Measurements from ENCODE around the gene CCDC150. TPM values are rescaled to one million over a fixed set of nuclear protein-coding genes. Genes with fewer than 3 reads are reported as not detected.
"Not testable (repeated sequence)": the region's sequence is repeated elsewhere in the genome, so short reads cannot be mapped to it uniquely, and the experiment has no call there.

Gene CCDC150
- total RNA-seq, 2 donors from 2014 or later = 0.50 to 7.6 TPM

- no peaks in the 10 kb centered on the region for H3K27me3 ChIP-seq (replicated peaks; ENCODE audit: insufficient read depth)
- H3K9me3 ChIP-seq = no peaks in the 10 kb centered on the region
- no peak overlapping the region for H3K4me3 ChIP-seq
- no peaks in the 10 kb centered on the region for H3K4me1 ChIP-seq (replicated peaks)
- WGBS = 89% methylated on average over 3 of the region's 3 CpGs
- intact Hi-C loops (cut with DNase I) = no loop called here
- TF ChIP-seq POLR2AphosphoS5 (IDR thresholded peaks at IDR 0.05) = no peak
- TF ChIP-seq, protein P1, sequence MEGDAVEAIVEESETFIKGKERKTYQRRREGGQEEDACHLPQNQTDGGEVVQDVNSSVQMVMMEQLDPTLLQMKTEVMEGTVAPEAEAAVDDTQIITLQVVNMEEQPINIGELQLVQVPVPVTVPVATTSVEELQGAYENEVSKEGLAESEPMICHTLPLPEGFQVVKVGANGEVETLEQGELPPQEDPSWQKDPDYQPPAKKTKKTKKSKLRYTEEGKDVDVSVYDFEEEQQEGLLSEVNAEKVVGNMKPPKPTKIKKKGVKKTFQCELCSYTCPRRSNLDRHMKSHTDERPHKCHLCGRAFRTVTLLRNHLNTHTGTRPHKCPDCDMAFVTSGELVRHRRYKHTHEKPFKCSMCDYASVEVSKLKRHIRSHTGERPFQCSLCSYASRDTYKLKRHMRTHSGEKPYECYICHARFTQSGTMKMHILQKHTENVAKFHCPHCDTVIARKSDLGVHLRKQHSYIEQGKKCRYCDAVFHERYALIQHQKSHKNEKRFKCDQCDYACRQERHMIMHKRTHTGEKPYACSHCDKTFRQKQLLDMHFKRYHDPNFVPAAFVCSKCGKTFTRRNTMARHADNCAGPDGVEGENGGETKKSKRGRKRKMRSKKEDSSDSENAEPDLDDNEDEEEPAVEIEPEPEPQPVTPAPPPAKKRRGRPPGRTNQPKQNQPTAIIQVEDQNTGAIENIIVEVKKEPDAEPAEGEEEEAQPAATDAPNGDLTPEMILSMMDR (IDR thresholded peaks at IDR 0.05) = no peak
- no peak overlapping the region for H3K27ac ChIP-seq
- no peak for DNase-seq (ENCODE audit: low spot score)
- no peaks in the 10 kb centered on the region for H3K36me3 ChIP-seq
These were observed 36.4 kb downstream of the CCDC150 start for GRCh38 chr2:196675963-196676362.

GRCh38 chr2:196677404-196677803, 37.9 kb downstream of the CCDC150 start:
- intact Hi-C loops (cut with DNase I) = no loop called here
- no peak for DNase-seq (ENCODE audit: low spot score)
- H3K4me3 ChIP-seq = no peak overlapping the region
- WGBS = 90% methylated on average over 5 of the region's 5 CpGs
- no peaks in the 10 kb centered on the region for H3K36me3 ChIP-seq
- TF ChIP-seq POLR2A (IDR thresholded peaks at IDR 0.05) = no peak
- no peak for TF ChIP-seq POLR2AphosphoS5 (IDR thresholded peaks at IDR 0.05)
- TF ChIP-seq, protein P1 (IDR thresholded peaks at IDR 0.05) = no peak
- no peaks in the 10 kb centered on the region for H3K27me3 ChIP-seq (replicated peaks; ENCODE audit: insufficient read depth)
- no peaks in the 10 kb centered on the region for H3K4me1 ChIP-seq (replicated peaks)
- H3K27ac ChIP-seq = no peak overlapping the region
- no peaks in the 10 kb centered on the region for H3K9me3 ChIP-seq

DNA sequence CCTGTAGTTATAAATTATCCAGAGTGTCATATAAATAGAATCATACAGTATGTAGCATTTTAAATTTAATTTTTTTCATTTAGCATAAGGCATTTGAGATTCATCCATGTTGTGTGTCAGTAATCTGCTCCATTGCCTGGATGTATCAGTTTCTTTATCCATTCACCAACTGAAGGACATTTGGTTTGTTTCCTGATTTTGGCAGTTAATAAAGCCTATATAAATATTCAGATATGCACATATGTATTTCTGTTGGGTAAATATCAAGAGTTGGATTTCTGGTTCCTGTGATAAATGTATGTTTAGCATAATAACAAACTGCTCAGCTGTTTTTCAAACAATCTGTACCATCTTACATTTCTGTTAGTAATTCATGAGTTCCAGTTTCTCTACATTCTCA, 39.9 kb downstream of the CCDC150 start:
- Histone ChIP-seq H3K27me3 (replicated peaks; ENCODE audit: insufficient read depth) (no peaks in the 10 kb centered on the region), H3K36me3 (no peaks in the 10 kb centered on the region), H3K4me3 (no peak overlapping the region), H3K9me3 (no peaks in the 10 kb centered on the region), H3K27ac (no peak overlapping the region), H3K4me1 (replicated peaks) (no peaks in the 10 kb centered on the region)
- intact Hi-C loops (cut with DNase I) = no loop called here
- TF ChIP-seq POLR2A (IDR thresholded peaks at IDR 0.05) (no peak), POLR2AphosphoS5 (IDR thresholded peaks at IDR 0.05) (no peak)
- DNase-seq (ENCODE audit: low spot score) = no peak

- H3K4me3 ChIP-seq = no peak overlapping the region
- H3K27ac ChIP-seq = no peak overlapping the region
- DNase-seq (ENCODE audit: low spot score) = no peak
- no peaks in the 10 kb centered on the region for H3K36me3 ChIP-seq
- H3K27me3 ChIP-seq (replicated peaks; ENCODE audit: insufficient read depth) = no peaks in the 10 kb centered on the region
- no peaks in the 10 kb centered on the region for H3K9me3 ChIP-seq
- WGBS = 95% methylated on average over 2 of the region's 2 CpGs
- TF ChIP-seq POLR2AphosphoS5 (IDR thresholded peaks at IDR 0.05) (no peak), POLR2A (IDR thresholded peaks at IDR 0.05) (no peak)
- TF ChIP-seq, protein P1 (IDR thresholded peaks at IDR 0.05) = no peak
- H3K4me1 ChIP-seq (replicated peaks) = no peaks in the 10 kb centered on the region
- intact Hi-C loops (cut with DNase I) = no loop called here
These were observed 42.0 kb downstream of the CCDC150 start for GRCh38 chr2:196681510-196681909.

DNA sequence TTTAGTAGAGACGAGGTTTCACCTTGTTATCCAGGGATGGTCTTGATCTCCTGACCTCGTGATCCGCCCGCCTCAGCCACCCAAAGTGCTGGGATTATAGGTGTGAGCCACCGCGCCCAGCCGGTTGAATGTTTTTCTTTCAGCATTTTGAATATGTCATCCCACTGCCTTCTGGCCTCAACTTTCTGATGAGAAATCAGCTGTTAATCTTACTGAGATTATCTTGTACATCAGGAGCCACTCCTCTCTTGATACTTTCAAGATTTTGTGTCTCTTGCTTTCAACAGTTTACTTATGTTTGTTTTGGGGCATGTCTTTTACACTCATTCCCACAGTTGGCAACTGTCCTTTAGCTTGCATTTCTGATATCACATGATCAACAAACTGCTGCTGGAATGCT, 46.3 kb downstream of the CCDC150 start:
- intact Hi-C loops (cut with DNase I) = no loop called here
- no peak for TF ChIP-seq POLR2A (IDR thresholded peaks at IDR 0.05)
- TF ChIP-seq POLR2AphosphoS5 (IDR thresholded peaks at IDR 0.05) = no peak
- TF ChIP-seq, protein P1 (IDR thresholded peaks at IDR 0.05) = no peak
- 97% methylated on average over 7 of the region's 7 CpGs for WGBS
- H3K4me1 ChIP-seq (replicated peaks) = no peaks in the 10 kb centered on the region
- H3K4me3 ChIP-seq = no peak overlapping the region
- H3K36me3 ChIP-seq = no peaks in the 10 kb centered on the region
- no peak overlapping the region for H3K27ac ChIP-seq
- H3K27me3 ChIP-seq (replicated peaks; ENCODE audit: insufficient read depth) = no peaks in the 10 kb centered on the region
- no peaks in the 10 kb centered on the region for H3K9me3 ChIP-seq
- DNase-seq (ENCODE audit: low spot score) = no peak

DNA sequence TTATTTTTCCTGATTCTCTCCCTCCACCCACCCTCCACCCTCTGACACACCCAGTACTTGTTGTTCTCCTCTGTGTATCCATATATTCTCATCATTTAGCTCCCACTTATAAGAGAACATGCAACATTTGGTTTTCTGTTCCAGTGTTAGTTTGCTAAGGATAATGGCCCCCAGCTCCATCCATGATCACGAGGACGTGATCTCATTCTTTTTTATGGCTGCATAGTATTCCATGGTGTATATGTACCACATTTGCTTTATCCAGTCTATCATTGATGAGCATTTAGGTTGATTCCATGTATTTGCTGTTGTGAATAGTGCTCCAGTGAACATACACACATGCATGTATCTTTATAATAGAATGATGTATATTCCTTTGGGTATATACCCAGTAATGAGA, 47.2 kb downstream of the CCDC150 start:
- DNase-seq (ENCODE audit: low spot score); H3K4me1 ChIP-seq (replicated peaks); H3K36me3 ChIP-seq; H3K4me3 ChIP-seq; H3K9me3 ChIP-seq; intact Hi-C loops (cut with DNase I); H3K27me3 ChIP-seq (replicated peaks; ENCODE audit: insufficient read depth); H3K27ac ChIP-seq: not testable (repeated sequence)
- WGBS = 96% methylated on average over 2 of the region's 2 CpGs

Data from prostate gland (tissue), 2 donors.